HEK293T (cell line): ENCODE results near the gene TFR2.

Experiments used
- BHLHE40 ChIP-seq: fragments of 450-650 bp; IDR thresholded peaks from 2 replicates; pipeline ENCODE4 v1.6.1; 2016; ENCODE audit warnings: mild to moderate bottlenecking, moderate library complexity, borderline replicate concordance
- FOXA1 ChIP-seq: fragments of 450-650 bp; IDR thresholded peaks from 2 replicates; pipeline ENCODE4 v1.6.1; 2016; ENCODE audit warnings: mild to moderate bottlenecking
- FOXK2 ChIP-seq: fragments of 450-650 bp; IDR thresholded peaks from 2 replicates; pipeline ENCODE4 v1.6.1; 2016; ENCODE audit warnings: mild to moderate bottlenecking
- HDGF ChIP-seq: fragments of 450-650 bp; IDR thresholded peaks from 2 replicates; pipeline ENCODE4 v1.6.1; 2017; ENCODE audit warnings: antibody characterized with exemption, borderline replicate concordance
- L3MBTL2 ChIP-seq: fragments of 450-650 bp; conservative IDR thresholded peaks from 2 replicates; pipeline ENCODE4 v1.6.1; 2016; ENCODE audit warnings: mild to moderate bottlenecking
- SUZ12 ChIP-seq: fragments of 450-650 bp; IDR thresholded peaks from 2 replicates; pipeline ENCODE4 v1.6.1; 2016; ENCODE audit warnings: mild to moderate bottlenecking
- TF ChIP-seq, protein P1 (sequence below): fragments of 450-650 bp; IDR thresholded peaks from 2 replicates; pipeline ENCODE4 v1.6.1; 2016

DNA sequence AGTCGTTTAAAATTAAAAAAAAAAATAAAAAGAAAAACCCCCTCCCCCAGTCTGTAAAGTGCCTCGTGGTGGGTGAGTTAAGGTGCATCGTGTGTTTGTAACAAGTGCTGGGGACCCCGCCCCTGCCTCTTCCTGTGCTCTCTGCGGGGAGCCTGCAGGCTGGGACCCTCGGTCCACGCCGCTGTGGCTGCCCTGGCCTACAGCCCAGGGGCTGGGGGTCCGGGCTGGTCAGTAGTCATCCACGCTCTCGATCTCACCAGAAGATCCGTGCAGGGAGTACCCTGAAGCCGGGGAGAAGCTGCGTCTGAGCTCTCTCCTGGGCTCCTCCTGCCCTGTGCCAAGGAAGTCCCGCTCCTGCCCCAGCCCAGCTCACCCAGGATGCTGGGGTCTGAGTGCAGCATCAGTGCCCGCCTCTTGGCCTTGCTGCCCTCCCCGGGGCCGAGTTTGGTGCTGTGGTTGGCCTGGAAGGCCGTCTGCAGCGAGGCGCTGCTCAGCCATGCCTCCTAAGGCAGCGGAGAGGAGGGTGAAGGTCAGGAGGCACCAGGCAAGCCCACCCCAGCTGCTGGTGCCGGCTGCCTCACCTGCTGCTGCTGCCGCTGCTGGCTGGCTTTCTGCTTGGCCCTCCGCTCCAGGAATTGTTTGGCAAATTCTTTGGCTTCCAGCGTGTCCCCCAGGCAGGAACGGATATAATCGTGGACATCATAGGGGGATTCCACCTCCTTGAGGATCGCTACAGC lies 40.3 kb upstream of the TFR2 start:
- no peak for TF ChIP-seq FOXA1
- TF ChIP-seq L3MBTL2: no peak
- TF ChIP-seq HDGF: no peak
- TF ChIP-seq FOXK2: no peak
- TF ChIP-seq SUZ12: no peak
- TF ChIP-seq BHLHE40: no peak
- TF ChIP-seq, protein P1, sequence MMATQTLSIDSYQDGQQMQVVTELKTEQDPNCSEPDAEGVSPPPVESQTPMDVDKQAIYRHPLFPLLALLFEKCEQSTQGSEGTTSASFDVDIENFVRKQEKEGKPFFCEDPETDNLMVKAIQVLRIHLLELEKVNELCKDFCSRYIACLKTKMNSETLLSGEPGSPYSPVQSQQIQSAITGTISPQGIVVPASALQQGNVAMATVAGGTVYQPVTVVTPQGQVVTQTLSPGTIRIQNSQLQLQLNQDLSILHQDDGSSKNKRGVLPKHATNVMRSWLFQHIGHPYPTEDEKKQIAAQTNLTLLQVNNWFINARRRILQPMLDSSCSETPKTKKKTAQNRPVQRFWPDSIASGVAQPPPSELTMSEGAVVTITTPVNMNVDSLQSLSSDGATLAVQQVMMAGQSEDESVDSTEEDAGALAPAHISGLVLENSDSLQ: no peak
